HG02840 (cell line): ENCODE results near the gene KHDRBS1.
"Not testable (repeated sequence)": the region's sequence is repeated elsewhere in the genome, so short reads cannot be mapped to it uniquely, and the experiment has no call there.

Experiments used
- ATAC-seq: cut with Tn5 transposase; IDR thresholded peaks from one replicate; pipeline ENCODE4 v1.9.1; 2021; ENCODE audit warnings: mild to moderate bottlenecking, moderate library complexity, moderate number of reproducible peaks; ENCODE audit not compliant: unreplicated experiment, low FRiP score

Gene KHDRBS1

DNA sequence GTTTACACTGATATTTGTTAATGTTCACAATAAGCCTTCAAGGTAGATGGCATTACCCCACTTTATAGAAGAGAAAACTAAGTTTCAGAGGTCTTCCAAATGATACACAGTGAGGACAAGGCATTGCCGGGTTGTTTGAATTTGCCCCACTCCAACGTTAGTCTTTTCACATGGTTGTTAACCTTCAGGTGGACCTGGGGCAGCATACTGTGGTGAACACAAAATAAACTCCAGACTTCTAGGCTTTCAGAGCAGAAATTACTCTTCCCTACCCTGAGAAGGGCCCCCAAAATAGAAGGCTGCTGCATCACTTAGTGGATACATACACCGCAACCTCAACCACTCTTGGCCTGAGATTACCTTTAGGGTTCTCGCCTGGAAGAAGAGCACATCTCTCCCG, 3.4 kb upstream of the KHDRBS1 start:
- ATAC-seq = no peak

DNA sequence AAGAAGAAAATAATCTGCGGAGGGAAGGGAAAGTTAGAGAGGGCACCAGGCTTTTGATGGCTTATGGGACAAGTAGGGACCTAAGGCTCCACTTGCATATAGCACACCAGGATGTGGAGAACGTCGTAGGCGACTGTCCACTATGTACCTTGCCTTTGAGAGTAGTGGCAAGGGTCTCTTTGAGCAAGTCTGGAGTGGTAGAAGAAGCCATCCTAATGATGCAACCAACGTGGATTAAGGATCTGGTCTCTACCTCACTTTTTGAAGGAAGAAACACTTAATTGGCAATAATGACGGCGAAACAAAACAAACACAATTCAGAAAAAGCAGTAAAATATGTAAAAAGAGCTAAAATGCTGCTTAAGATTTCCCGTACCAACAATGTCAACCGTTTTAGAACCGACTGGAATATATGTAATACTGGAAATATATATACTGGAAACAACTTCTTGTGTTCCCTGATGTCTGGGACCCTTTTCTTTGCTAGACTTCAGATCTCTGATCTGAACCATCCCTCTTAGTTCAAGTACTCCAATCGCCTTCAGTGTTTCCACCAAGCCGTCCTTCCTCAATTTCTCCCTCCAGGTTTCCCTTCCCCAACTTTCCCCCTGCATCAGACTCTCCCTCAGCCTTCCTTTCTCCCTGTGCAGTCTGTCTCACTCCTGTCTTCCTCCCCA, 821 bp upstream of the KHDRBS1 start:
- ATAC-seq = no peak

DNA sequence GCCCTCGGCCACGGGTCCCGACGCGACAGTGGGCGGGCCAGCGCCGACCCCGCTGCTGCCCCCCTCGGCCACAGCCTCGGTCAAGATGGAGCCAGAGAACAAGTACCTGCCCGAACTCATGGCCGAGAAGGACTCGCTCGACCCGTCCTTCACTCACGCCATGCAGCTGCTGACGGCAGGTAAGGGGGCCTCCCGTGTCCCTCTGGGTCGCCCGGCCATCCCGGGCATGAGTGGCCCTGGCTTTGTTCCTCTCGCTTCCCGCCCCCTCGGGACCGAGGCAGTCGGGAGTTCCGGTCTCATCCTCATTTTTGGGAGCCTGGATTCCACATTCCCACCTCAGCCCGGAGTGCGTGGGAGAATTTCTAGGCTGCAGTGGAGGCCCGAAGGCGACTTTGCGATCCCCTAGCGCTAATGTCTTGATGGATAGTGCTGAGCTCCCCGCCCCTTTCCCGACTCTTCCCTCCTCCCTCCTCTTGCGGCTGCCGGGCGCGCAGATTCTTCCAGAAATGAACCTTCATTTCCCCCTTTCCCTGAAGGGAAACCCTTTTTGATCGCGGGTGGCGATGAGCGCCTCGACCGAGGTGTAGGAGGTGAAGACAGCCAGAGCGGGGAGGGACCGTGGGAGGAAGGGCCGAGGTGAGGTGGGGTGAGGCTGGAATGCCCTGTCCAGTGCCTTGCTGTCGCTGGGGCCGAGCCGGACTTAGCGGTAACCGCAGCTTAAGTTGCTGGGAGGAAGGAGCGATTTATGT, 705 bp downstream of the KHDRBS1 start:
- ATAC-seq = peak; percentile 17

DNA sequence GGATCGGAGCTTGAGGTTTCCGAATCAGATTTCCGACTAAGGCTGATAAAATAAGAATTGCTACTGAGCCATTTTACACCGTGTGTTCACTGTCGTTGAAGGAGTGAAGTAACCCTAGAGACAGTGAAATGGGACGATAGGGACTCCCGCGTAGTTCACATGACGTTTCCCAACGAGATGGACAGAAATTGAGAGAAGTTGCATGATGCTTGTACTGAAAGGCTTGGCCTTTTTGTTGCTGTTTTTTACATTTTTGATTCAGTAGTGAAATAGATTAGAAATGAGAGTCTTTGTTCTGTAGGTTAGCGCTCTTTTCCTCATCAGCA, 1.2 kb downstream of the KHDRBS1 start:
- ATAC-seq = no peak

DNA sequence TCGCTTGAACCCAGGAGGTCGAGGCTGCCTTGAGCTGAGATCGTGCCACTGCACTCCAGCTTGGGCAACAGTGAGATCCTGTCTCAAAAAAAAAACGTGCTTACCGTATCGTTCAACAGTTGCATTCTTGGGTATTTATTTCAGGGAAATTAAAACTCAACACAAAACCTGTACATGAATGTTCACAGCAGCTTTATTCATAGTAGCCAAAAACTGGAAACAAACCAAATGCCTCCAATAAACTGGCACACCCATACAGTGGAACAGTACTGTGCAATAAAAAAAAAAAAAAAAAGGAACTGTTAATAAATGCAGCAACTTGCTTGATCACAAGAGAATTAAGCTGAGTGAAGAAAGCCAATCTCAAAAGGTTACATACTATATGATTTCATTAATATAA, 6.7 kb downstream of the KHDRBS1 start:
- ATAC-seq = no peak

DNA sequence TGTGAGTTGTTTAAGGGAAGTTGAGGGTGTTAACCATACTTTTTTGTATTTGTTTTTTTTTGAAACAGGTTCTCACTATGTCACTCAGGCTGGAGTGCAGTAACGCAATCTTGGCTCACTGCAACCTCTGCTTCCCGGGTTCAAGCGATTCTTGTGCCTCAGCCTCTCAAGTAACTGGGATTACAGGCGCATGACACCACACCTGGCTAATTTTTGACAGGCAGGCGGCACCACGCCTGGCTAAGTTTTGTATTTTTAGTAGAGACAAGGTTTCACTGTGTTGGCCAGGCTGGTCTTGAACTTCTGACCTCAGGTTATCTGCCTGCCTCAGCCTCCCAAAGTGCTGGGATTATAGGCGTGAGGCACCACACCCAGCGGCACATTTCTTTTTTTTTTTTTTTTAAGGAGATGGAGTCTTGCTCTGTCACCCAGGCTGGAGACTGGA, 7.9 kb downstream of the KHDRBS1 start:
- ATAC-seq = not testable (repeated sequence)

DNA sequence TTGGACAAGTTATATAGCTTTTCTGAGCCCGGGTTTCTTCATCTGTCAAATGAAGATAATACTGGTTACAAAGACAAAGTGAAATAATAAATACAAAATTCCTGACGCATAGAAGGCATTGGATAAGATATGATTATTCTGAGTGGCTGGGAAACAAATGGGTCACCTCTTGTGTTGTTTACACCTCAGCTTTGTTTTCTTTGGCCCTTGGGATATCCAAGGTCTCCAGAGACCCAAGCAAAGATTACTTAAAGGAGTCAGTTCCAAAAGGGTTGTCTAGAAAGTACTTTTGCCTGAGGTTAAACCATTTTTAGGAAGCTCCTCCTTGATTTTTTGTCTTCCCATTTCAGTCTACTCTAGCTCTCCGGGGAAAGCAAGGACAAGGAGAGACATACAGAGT, 9.7 kb downstream of the KHDRBS1 start:
- no peak for ATAC-seq

DNA sequence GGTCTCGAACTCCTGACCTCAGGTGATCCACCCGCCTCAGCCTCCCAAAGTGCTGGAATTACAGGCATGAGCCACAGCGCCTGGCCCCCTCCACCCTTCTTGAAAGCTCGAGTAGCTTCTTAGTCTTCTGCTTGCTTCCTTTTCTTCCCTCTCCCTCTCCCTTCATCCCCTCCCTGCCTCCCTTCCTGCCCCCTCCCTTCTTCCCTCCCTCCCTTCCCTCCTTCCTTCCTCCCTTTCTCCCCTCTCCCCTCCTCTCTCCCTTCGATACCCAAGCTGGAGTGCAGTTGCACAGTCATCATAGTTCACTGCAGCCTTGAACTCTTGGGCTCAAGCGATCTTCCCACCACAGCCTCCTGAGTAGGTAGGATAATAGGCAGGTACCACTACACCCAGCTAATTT, 11.8 kb downstream of the KHDRBS1 start:
- ATAC-seq = no peak

DNA sequence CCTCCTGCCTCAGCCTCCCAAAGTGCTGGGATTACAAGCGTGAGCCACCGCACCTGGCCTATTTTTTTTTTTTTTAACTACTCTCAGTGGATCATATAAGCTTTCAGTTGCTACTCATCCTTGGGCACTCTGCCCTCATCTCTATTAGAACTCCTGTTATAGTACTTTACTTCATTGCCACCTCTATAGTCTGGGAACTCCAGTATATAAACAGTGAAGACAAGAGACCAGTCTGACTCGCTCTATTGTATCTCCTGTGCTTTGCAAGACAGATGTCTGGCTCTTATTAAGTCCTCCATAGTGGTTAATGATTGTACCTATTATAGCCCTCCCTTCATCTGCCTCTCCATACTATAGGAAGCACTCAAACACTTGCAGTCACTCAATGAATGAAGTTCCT, 15.1 kb downstream of the KHDRBS1 start:
- no peak for ATAC-seq

DNA sequence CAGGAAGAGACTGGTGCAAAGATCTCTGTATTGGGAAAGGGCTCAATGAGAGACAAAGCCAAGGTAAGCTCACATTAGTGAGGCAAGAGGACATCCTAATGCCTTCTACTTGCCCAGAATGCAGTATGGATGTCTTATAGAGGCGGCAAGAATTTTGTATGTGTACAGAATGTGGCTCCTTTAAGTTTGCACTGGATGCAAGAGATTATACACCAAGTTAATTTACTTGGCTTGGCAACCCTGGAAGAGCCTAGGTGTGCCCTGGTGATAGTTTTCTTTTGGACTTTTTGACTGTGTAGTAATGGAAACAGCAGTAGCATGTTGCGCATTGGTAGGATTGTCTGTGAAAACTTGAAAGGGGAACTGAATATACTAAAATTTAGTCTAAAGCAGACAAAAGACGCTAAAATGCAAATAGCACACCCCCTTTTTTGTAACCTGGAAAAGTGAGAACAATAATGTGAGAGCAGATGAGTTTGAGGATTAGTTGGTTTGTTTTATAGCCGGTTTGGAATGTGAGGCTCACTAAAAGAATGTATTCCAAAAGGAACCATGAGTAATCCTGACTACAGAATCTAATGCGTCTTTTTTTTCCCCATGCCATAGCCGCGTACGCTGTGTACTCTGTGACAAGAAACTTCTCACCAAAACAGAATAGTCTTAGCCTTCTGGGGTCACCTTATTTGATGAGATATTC, 18.1 kb downstream of the KHDRBS1 start:
- ATAC-seq = no peak

DNA sequence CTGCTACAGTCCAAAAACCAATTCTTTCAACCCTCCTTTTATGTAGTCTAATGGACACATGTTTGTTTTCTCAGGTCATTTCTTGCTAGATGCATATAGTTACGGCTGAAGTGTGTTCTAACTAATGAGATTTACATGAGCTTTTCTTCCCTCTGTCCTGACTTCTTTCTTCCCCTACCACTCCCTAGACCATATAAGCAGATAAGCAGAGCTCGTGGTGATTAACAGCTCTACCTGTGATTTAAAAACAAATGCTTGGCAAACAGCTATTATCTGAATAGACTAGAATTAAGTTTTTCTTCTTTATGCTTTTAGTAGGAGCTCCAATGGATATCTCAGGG, 18.6 kb downstream of the KHDRBS1 start:
- no peak for ATAC-seq

DNA sequence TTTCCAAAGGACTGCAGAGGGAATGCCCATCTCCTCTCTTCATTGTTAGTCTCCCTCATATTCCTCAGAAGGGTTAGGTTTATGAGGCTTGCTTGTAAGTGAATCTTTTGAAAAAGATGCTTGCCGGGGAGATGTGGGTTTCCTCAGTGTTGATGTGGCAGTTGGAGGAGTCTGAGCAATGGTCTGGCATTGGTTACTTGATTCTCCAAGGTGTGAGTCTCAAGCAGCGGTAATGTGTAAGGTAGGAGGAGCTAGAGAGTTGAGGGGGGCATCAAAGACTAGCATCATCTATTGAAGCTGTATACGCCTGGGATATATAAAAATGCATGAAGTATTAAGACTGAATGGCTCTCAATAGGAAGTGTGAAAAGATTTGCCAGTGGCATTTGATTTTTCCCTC, 21.5 kb downstream of the KHDRBS1 start:
- ATAC-seq = no peak

DNA sequence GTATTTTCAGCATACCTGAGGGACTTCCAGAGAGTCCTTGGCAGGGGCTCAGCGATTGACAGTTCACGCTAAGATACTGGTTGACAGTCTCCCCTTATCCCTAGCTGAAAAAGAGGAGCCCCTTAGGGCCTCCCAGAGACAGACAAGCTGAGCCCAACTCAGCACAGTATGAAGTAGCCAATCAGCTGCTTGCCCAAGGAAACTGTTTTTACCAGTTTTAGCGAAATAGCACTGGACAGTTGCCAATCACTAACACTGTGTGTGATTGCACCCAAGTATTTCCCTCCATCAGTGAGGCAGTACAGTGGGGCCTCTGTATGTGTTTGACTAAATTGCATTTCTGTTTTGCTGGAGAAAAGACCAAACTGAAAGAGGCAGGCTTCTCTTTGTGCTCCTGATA, 27.0 kb downstream of the KHDRBS1 start:
- ATAC-seq = no peak

DNA sequence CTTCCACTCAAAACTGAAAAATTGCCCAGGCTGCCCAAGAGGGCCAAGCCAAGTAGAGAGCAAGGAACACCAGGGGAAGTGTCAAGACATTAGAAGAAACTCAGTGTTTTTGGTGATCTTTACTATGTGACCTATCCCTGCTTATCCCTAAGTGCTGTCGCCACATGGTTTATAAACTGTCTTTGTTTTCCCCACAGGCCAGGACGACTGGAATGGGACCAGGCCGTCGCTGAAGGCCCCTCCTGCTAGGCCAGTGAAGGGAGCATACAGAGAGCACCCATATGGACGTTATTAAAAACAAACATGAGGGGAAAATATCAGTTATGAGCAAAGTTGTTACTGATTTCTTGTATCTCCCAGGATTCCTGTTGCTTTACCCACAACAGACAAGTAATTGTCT, 28.7 kb downstream of the KHDRBS1 start:
- ATAC-seq = no peak

DNA sequence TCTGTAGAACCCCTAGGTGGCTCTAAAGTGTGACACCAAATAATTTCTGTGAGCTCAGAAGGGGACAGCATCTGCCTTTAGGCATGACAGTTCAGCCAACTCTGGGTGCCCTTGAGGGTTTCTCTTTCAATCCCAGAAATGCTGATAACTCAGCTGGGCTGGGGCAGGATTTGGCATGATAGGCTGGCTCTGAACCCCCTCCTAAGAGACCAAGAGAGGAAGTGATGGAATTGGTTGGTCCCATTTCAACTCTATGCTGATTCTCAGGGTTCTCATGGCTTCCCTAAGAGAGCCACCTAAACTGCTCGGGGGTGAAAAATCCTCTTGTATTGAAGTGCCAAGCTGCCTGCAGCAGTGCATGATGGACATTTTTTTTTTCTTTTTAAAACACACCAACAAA, 30.6 kb downstream of the KHDRBS1 start:
- ATAC-seq = no peak

DNA sequence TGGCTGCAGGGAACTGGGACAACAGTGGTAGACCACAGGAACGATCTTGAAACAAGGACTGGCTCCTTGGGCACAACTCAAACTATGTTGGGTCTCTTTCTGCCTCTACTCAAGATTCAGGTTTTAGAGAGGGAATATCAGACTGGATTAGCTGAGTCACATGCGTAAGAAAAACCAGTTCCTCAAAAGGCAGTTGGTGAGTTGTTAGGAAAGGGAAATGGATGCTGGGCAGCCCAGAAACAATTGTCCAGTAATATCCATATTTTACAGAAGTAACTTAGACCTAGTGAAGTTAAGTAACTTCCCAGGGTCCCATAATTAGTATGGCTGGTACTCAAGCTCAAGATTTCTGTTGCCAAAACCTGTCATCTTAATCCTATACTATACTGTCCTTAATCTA, 32.1 kb downstream of the KHDRBS1 start:
- no peak for ATAC-seq

DNA sequence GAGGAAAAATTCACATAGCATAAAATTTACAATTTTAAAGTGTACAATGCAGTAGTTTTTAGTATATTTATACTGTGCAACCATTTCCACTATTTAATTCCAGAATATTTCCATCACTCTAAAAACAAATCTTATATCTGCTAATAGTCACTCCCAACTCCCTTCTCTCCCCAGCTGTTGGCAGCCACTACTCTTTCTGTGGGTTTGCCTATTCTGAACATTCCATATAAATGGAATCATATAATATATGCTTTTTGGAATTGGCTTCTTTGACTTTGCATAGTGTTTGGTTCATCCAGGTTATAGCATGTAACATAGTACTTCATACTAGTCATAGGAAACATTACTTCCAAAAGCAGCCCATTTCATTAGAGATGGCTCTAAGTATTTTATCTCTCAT, 34.0 kb downstream of the KHDRBS1 start:
- ATAC-seq = no peak

DNA sequence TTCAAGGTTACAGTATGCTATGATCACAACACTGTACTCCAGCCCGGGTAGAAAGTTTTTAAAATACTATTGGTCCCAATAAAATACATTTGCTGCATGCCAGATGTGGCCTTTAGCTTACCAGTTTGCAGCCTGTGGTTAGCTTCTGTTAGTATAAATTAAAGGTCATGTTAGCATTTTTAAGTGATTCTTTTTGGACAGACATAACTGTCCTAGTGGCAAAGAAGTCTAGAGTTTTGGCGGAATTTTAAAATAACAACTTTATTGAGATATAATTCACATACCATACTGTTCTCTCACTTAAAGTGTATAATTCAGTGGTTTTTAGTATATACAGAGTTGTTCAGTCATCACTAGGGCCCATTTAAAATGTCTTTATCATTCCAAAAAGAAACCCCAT, 34.8 kb downstream of the KHDRBS1 start:
- no peak for ATAC-seq

DNA sequence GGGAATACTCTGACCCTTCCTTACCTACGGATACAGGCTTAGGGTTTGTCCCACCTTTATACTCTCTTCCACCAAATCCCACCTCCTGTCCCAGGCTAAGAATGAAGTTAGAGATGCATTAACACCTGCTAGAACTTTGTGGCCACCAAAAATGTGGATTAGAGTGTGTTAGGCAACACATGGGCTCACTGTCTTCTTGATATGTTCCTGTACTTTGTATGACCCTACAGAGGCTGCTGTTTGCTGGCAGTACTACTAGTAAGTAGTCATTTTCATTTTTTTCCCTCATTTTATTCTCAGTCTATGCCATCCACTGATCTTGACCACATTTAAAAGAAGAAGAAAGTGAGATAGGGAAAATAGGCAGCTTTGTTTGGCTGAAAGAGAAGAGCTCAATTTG, 38.0 kb downstream of the KHDRBS1 start:
- ATAC-seq = no peak

DNA sequence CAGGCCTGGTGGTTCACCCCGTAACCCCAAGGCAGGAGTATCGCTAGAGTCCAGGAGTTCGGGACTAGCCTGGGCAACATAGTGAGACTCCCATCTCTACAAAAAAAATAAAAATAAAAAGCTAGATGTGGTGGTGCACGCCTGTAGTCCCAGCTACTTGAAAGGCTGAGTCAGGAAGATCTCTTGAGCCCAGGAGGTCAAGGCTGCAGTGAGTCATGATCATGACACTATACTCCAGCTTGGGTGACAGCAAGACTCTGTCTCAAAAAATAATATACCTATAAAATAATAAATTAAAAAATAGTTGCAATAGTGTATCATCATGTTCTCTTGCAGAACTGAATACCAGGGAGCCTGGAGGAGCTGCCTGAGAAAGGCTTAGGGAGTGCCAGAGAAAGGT, 39.2 kb downstream of the KHDRBS1 start:
- ATAC-seq = no peak

DNA sequence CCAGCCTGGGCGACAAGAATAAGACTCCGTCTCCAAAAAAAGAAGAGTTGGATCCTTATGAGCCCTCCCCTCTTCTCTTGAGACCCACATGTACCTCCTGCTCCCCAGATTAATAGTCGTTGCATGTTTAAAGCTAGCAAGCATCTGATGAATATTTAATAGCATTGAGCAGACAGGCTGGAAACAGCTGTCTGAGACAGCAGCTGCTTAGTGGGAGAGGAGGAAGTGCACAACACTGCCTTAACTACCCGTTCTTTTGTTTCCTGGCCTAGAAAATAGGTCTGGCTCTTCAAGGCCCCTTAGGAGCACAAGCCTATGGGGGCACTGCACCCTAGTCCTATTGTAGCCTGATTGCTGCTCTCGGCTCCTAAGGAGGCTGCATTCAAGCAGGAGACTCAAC, 41.7 kb downstream of the KHDRBS1 start:
- no peak for ATAC-seq

DNA sequence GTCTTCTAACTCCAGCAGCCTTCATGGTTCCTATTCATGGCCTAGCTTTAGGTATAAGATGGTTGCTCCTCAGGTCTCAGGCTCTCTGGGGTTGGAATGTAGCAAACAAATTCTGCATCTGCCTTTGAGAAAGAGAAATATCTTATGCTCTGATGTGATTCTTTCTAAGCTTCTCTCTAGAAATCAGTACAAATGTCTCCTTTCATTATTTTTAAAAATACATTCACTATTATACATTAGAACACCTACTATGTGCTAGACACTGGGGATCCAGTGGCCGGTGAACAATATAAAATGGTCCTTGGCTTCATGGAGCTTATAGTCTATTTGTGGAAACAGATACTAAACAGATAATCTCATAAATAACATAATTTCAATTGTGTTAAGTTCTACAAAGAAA, 42.9 kb downstream of the KHDRBS1 start:
- ATAC-seq = no peak
